T-helper 1 cell (primary cell): Measurements from ENCODE around the gene AMOTL2.

Experiments used
- DNase-seq, 5 donors: peaks; one replicate each; pipeline ENCODE4 v3.0.0-alpha.2; 2012 to 2020

The AMOTL2 gene

DNA sequence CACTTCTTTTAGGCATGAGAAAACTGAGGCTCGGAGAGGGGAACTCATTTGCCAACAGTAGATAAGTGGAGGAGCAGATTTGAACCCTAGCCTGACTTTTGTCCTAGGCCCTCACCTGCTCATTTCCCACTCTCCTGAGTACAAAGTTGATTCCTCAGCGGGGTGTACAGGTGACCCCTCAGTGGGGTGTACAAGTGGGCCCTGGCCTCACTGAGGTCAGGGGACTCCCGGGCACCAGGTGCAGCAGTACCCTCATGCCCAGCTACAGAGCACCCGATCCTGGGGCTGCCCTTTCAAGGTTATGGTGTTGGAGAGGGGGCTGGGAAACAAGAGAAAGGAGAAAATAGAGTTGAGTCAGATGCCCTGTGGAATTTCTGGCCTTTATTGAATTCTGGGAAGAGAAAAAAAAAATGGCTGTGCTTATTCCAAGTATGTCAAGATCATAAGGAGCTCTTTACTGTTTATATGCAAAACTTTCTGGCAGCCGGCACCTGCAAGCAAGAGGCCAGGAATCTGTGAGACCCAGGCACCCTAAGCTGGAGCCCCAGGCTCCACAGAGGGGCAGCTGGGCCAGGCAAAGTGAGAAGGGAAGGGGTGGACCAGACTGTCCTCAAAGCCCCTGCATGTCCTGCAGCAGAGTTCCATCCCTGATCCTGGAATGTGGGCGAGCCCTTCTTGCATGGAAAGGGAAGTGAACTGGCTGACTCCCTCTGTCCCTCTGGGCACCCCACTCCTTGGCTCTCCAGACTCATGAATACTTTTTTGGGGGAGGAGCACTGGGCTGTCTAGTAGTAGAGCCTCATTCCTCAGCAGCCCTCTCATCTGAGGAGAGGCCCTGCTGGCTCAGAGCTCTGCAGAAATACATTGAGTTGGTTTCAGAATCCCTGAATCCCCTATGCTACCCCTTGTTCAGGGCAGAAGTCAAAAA is 43.1 kb downstream of the AMOTL2 start:
- DNase-seq = no peak

DNA sequence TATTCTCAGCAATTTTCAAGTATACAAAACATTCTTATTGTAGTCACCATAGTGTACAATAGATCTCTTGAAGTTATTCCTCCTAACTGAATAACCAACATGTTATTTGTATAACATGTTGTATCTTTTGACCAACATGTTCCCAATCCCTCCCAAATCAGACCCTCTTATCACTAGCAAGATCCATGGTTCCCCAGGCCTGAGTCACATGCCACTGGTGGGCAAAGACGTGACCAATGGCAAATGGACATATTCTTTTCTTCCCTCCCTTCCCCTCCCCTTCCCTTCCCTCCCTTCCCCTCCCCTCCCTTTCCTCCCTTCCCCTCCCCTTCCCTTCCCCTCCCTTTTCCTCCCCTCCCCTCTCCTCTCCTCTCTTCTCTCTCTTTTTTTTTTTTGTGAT is 45.4 kb downstream of the AMOTL2 start:
- no peak for DNase-seq

DNA sequence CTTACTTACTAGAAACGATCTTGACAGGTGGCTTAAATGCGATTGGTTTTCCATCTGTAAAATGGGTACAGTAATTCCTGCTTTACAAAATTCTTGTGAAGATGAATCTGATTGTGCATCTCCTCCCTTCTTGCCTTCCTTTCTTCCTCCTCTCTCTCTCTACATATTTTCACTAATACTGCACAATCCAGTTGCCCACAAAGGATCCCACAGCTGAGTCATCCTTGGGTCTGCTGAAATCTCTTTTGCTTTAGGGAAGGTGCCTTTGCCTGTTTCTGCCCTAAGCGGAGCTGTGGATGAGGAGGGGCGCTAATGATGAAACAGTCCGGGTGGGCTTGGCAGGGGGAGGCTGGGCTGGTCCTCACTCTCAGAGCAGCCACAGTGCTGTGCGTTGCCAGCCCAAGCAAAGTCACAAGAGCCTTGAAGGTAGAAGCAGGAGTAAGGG is 46.1 kb downstream of the AMOTL2 start:
- DNase-seq = no peak

DNA sequence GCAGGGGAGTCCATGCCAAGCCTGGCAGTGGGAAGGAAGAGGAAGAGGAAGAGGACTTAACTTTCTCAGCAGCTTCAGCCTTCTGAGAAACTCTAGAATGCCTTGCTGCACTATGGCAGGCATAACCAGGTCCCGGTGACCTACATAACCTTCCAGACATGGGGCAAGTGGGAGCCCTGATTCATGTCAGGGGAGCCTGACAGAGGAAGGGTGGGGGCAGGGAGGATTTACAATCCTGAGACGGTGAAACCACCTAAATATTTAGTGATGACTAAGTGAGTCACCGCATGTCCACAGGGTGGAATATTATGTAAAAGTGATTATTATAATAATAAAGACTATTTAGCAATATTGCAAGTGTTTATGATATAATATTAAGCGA is 46.7 kb downstream of the AMOTL2 start:
- no peak for DNase-seq

DNA sequence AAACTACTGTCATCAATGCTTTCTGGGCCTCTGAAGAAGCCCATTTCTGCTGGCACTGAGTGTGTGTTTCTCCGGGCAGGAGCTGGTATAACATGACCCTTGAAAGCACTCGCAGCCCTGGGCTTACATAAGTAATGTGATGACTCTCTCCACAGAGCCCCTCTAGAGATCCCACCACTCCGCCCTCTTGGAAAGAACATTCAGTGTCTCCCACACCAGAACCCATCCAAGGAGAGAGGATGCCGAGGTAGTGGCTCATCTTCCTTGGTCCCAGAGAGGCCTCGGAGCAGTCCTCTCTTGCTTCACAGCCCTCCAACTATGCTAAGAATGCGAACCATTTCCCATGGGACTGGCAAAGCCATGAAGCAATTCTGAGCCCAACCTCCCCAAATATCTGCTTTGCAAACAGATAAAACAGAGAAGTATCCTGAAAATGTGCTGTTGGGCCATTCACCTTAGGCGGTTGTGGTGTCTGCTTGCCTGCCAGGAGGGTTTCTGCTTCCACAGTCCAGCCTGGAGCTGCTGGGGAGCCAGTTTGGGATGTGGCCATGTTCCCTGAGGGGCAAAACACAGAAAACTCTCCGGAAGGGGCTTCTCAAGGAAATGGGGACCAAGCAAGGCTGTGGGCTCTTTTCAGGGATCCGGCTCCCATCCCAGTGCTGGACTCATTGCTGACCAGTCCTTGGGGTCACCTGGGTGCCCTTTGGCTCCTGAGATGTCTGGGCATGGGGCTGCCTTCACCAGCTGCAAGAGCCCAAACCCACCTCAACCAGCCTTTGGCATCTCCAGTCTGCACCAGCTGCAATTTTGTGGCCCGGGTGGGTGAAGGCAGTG is 47.3 kb downstream of the AMOTL2 start:
- no peak for DNase-seq

DNA sequence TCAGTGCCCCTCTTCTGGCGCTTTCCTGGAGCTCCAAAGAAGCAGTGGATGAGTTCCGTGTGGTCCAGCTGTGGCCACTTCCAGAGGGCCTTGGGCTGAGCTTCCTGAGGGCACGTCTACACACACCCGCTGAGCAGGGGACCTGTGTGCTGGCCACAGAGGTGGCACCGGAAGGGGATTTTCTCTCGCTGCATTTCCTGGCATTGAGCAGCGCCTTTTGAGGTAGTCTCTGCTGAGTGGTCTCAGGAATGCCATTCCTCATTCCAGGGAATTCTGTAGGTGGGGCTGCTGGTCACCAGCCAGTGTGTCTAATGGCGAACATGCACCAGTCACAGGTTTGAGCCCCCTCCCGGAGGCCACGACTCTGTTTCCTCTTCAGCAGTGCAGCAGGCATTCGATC is 48.1 kb downstream of the AMOTL2 start:
- DNase-seq = no peak

DNA sequence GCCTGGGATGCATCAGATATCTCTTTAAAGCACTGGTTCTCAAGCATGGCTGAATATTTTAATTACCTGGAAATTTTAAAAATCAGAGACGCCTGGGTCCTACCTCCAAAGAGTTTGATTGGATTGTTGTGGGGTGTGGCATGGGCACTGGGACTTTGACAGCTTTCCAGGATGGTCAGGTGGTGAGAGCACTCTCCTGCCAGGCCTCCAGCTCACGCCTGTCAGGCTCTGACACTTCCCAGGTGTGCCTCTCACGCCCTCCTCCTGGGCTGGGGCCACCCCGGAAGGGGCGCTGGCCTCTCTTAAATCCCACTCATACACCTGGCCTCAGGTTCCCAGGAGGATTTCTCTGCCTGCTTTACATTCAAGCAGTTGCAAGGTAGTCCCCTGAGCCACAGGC is 48.5 kb downstream of the AMOTL2 start:
- DNase-seq = no peak

DNA sequence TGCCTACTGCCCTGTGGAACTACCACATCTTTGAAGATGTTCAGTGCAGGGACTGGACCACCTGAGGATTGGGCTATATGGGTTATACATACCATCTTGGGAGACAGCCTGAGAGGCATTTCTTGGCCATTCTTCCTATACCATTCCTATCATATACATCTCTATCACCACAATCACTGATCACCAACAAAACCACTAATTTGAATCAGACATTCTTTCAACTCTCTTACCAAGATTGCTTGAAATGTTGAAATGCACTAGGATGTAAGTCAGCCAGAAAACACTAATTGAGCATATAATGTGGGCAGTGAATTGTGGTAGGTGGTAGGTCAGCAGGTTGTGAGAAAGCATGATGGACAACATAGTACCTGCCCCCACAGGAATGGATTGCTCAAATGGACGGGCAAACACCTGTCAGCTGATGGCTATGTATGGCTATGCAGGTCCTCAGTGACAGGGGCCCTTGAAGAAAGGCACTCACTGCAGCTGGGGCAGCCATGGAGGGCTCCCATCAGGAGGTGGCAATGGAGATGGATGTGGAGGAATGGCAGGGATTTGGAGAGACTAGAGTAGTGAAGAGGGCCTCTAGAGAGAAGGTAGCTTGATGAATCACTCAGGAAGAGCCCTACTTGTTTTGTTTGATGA is 49.1 kb downstream of the AMOTL2 start:
- no peak for DNase-seq

DNA sequence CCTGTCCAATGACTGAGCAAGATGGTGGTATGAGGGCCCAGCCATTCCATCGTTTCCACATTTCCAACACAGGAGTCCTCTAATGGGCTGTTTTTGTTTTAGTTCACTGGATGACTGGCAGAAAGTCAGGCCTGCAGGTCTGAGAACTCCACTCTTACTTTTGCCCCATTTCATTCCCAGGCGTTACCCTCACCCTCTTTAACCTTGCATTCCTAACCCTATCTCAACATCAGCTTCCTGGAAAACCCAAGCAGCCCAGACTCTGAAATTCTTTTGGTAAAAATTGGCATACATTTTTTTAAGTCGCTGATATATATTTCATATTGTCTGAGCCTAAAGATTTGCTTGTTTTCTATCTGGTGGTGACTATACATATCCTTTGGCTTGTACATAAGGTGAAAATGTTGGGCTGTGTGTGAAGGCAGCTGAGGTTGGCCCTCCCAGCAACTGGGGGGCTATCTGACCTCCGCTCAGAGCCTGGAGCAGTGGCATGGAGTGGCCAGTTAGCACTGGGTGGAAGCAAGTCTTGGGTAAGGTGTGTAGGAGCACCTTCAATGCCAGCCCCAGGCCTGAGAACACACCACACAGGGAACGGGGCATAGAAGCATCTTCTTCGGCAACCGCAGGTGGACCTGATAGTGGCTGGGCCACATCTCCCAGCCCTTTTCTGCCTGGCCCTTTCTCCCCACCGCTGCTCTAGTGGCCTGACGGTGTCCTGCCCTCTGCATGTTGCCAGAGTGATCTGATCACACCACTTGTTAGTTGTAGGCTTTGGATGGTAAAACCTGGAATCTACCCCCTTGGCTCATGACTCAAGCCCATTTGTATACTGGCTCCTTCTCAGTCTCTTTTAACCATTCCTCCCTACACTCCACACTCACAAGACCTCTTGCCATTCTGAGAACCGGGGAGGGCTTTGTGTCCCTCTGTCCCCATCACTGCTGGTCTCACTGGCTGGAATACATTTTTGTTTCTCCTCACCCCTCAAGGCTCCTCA is 50.0 kb downstream of the AMOTL2 start:
- no peak for DNase-seq

DNA sequence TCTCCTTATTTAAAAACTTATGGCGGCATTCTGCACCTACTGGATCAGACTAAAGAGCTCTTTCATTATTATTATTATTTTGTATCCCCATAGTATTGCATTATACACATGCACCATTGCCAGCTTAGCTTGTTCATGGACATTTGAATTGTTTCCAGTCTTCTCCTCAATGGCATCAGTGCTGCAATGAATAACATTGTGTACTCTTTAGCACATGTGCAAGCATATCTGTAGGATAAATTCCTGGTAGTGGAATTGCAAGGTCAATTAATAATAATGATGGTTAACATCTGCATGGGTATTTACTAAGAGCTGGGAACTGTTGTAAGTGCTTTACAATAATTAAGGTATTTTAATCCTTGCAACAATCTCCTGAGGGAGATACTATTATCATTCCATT is 52.0 kb downstream of the AMOTL2 start:
- DNase-seq = no peak

DNA sequence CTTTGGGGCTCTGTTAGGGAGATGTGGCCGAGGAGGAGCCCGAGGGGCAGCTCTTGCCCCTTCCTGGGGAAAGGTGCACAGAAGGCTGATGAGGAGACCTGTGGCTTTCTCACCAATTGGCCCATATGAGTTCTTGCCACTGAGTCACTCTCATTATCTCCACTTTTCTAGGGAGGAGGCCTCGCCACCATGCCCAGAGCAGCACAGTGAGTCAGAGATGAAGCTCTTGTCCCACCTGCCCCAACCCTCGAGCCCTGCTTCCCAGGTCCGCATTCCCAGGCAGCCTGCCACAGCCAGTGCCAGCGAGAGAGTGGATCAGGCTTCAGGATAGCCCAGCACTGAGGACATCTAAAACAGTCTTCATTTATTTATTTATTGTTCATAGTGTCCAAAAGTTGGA is 53.5 kb downstream of the AMOTL2 start:
- no peak for DNase-seq

DNA sequence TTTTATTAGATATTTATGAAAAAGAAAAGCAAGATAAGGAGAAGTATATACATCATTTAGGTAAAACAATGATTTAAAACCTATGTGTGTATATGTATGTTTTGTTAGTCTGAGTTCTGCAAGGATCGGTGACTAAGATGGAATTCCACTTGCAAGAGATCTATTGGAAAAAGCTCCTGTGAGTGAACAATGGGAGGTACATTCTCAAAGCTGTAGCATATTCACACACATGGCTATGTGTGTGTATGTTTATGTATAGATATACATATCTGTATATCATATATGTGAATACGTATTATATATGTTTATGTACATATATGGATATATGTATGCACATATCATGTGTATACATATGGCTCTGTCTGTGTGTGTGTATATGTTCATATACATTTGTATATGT is 54.3 kb downstream of the AMOTL2 start:
- DNase-seq = no peak

DNA sequence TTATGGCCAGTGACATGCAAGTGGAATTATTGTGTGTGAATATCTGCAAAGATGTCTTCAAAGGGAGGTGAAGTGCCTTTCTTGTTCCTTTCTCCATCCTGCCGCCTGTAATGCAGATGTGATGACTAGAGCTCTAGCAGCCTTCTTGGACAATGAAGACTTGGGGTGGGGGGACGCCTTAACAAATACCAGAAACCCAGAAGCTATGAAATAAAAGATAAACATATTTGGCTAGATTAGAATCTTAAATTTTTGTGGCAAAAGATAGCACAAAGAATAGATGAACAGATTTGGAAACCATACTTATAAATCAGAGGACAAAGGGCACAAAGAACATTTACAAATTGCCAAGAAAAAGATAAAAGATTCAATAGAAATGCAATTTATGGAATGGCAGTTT is 56.1 kb downstream of the AMOTL2 start:
- no peak for DNase-seq

DNA sequence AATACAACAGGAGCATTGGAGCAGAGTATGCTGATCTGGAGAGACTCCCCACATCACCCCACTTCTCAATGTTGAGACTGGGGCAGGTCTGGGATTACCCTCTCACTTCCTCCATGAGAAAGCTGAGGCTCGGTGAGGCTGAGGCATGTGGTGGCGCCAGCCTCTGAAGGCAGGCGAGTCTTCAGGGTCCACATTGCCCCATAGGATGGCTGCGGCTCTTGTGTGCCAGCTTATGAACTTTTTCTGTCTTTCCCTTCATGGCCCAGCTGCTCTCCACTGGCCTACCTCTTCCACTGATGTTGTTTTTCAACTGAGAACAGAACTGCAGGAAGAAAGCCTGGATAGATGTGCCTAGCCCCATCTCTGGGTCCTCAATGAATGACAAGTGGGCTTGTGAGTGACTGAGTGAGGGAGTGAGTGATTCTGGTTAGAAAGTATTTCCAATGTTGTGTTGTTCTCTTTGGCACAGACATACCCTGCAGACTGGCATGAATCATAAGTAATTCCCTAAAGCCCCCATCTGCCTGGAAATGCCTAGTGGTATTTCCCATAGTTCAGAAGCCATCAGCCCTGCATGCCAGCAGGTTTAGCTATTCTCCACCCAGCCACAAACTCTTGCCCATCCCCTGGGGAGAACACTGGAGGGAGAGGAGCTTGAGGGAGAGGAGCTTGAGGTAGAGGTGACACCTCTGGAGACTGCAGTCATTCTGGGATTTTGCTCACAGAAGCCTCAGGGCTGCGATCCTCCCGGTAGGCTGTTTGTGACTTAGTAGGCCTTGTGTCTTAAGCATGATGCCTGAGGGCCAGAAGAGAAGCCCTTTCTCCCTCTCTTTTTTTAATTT is 56.9 kb downstream of the AMOTL2 start:
- no peak for DNase-seq

DNA sequence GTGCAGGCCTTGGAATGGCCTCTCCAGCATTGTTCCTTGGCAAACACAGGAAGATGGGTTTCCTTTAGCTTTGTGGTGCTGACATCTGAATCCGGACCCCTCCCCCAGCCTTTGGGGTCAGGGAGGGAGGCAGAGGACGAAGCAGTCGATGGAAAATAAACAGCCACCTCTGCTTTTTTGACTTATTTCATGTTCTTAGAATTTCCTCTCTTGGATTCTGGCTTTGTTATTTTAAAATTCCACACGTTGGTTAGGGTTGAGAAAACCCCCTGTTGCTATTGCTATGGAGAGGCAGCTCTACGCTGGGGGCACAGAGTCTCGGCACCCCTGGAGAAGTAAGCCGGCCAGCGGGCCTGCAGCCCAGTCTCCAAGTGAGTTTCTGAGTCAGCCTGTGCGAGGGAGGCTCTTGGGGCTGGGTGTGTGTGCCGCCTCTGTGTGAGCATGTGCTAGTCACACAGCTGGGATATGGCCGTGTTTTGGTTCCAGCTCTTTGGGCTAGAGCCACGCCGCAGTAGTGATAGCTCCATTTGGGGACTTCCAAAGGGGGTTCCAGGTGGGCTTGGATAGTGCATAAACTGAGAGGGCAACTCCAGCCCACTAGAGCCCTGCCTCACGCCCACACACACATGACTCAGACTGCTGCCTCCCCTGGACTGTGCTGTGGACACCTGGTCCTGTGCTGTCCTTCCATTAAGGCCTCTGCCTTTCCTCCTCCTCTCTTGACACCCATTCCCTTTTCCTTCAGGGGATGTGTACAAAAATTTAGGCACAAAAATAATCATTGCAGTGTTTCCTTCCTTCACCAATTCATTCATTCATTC is 58.8 kb downstream of the AMOTL2 start:
- no peak for DNase-seq

DNA sequence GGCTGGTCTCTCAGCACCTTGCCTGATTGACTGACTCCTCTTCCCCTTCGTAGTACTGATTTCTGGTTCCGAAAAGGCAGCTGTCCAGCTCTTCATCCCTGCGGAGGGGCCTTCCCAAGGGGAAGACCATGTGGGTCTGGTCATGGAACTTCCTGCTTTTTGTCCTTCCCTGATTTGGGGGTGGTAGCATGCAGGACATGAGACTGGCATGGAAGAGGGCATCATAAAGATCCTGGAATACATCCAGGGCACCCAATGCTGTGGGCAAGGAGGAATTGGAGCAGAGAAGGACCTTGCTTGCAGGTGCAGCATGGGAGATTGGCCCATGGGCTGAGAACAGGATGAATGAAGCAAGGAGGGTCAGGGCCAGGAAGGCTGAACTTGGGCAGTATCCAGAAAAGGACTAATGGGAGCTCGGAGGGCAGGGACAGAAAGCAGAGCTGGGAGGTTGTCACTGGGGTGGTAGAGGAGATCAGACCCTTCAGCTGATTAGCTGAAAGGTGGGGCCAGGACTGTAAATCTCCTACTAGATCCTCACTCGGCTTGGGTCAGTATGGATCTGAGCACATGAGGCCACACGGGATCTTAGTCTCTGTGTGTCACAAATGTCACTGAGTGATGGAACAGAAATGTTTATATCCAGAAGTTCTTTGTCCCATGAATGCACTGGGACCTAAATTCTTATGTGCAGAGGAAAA is 59.5 kb downstream of the AMOTL2 start:
- DNase-seq = no peak

DNA sequence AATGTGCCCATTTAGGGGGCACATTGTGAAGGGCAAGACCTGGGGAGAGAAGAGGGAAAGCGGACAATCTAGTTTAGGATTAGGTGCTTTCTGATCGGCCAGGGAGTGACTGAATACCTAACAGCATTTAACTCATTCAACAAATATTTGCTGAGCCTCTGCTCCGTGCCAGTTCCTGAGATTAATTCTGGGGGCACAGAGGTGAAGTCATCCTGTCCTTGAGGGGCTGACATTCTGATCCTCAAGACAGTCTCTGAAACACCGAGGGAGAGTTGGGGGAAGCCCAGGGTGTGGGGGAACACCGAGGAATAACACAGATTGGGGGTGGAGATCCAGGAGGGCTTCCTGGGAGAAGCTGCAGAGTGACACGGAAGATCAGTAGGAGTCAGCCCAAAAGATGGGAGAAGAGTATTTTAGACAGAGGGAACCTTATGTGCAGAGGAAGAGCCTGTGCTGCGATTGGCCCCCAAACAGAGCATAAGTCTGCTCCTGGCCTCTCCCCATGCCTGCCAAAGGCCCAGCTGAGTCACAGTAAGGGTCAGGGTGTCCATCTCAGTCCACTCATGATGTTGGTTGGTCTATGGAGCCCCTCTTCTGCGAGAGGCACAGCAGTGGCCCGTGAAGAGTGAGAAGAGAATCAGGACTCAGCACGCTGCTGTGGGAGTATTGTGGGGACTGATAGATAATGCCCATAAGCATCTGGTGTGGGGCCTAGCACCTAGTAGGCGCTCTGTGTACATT is 60.2 kb downstream of the AMOTL2 start:
- no peak for DNase-seq

DNA sequence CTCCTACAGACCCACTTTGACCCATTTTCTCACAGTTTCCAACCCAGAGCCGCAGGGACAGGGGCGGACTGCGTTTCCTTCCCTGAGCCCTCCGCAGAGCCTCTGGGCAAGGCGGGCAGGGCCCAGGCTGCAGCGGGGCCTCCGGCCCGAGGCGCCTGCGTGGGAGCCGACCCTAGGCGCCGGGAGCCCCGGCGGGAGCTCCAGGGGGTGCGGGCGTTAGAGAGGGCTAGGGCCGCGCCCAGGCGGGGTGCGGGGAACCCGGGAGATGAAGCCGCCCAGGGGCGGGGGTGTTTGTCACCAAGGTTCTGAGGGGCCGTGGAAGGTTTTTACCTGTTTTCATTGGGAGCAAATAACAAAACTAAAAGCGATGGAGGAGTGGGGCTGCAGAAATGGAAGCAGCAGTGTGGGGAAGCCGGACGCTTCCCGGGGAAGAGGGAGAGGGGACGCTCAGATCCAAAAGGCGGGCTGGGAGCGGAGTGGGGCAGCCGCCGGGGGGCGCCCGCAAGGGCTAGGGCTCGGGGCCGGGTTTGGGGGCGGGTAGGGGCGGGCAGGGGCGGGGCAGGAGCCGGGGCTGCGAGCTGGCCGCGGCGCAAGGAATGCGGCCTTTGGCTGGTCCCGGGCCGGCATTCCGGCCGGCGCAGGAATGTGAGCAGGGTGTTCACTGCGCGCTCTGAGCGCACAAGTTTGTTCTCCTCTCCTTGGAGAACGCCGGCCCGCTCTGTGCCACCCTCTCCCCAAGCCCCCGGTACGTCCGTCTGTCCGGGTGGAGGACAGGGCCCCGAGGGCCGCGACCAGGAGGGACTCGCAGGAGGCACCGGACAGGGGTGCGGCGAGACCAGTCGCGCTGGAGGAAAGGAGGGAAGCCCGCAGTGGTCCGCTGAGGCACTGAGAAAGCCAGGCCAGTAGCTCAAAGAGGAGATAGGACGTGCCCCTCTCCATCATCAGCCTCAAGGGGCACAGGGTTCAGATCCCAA is 61.1 kb downstream of the AMOTL2 start:
- DNase-seq = no peak
